K562 (cell line): Measurements from ENCODE around the gene APBB2.

ENCODE experiments used
- CBX1 ChIP-seq: sonication (generic); IDR thresholded peaks from 2 replicates; pipeline ENCODE4 v1.6.1; 2016; ENCODE audit warnings: antibody characterized with exemption, low read depth, mild to moderate bottlenecking
- CTCF ChIP-seq, 3 experiments: IDR thresholded peaks in 2 of 3; conservative IDR thresholded peaks in 1 of 3; 2 replicates each; pipeline ENCODE4 v1.5.1; 2011 to 2012; ENCODE audit warnings: low read length in 3 of 3, mild to moderate bottlenecking in 3 of 3, control low read depth in 2 of 3, improper control_type of control experiment in 1 of 3, inconsistent platforms in 1 of 3, low read depth in 1 of 3, mixed read lengths in 1 of 3, moderate library complexity in 1 of 3; ENCODE audit not compliant: insufficient read depth in 2 of 3
- EHMT2 ChIP-seq: fragments of 450-650 bp; IDR thresholded peaks from 2 replicates; pipeline ENCODE4 v1.6.1; 2018; ENCODE audit warnings: antibody characterized with exemption
- GMEB1 ChIP-seq: fragments of 250-450 bp; sonication (Bioruptor Pico); IDR thresholded peaks from 2 replicates; pipeline ENCODE4 v1.4.0; 2020; ENCODE audit warnings: mild to moderate bottlenecking
- LARP7 ChIP-seq: fragments of 450-650 bp; IDR thresholded peaks from 2 replicates; pipeline ENCODE4 v1.6.1; 2016
- SMARCA5 ChIP-seq: fragments of 450-650 bp; IDR thresholded peaks from 2 replicates; pipeline ENCODE4 v1.6.1; 2016
- TGIF2 ChIP-seq: sonication (generic); formaldehyde crosslinking; IDR thresholded peaks from 2 replicates; pipeline ENCODE4 v1.8.1; 2022; ENCODE audit warnings: mild to moderate bottlenecking, missing genetic modification reagents, moderate library complexity
- TSC22D4 ChIP-seq: fragments of 450-650 bp; IDR thresholded peaks from 2 replicates; pipeline ENCODE4 v1.6.1; 2016; ENCODE audit warnings: missing genetic modification characterization, missing biosample characterization, control low read depth
- ZNF174 ChIP-seq: fragments of 250-450 bp; sonication (Bioruptor Pico); IDR thresholded peaks from 2 replicates; pipeline ENCODE4 v1.4.0; 2020; ENCODE audit warnings: mild to moderate bottlenecking
- ZNF699 ChIP-seq: fragments of 250-450 bp; sonication (Bioruptor Pico); IDR thresholded peaks from 2 replicates; pipeline ENCODE4 v1.8.0; 2021; ENCODE audit warnings: mild to moderate bottlenecking, moderate library complexity; ENCODE audit not compliant: insufficient replicate concordance

GRCh38 chr4:41069838-41070237 lies 144.5 kb downstream of the APBB2 start:
- TF ChIP-seq SMARCA5 (no peak), CBX1 (no peak), ZNF174 (CRISPR knock-in tag) (no peak), LARP7 (no peak), ZNF699 (no peak), EHMT2 (no peak), TGIF2 (CRISPR knock-in tag) (no peak), CTCF (IDR thresholded peaks at IDR 0.05 in 2 of 3, conservative IDR thresholded peaks at IDR 0.05 in 1 of 3; ENCODE audit: insufficient read depth in 2 of 3, low read depth in 1 of 3, low read length in 3 of 3) (no peak), GMEB1 (CRISPR knock-in tag) (no peak), TSC22D4 (tag) (no peak)
